Smooth muscle cell (in vitro differentiated cells): ENCODE measurements around the gene PGF. TPM values are rescaled to one million over a fixed set of nuclear protein-coding genes. Genes with fewer than 3 reads are reported as not detected.

Experiments used
- DNase-seq: peaks from one replicate; lab custom pipeline; 2025; ENCODE audit not compliant: unreplicated experiment; lab: John Stamatoyannopoulos, UW
- H2AFZ ChIP-seq: fragments of 200-600 bp; sonication (generic); 2 replicates; pipeline ENCODE4 v1.6.0; 2016; ENCODE audit warnings: antibody characterized with exemption, low read depth, mild to moderate bottlenecking
- H3F3A ChIP-seq: fragments of 200-600 bp; sonication (generic); 2 replicates; pipeline ENCODE4 v1.6.0; 2017; ENCODE audit warnings: antibody characterized with exemption, low read depth
- H3K27ac ChIP-seq: fragments of 200-600 bp; sonication (generic); 2 replicates; pipeline ENCODE4 v1.5.1; 2016; ENCODE audit warnings: low read depth, mild to moderate bottlenecking
- H3K27me3 ChIP-seq: fragments of 200-600 bp; sonication (generic); 2 replicates; pipeline ENCODE4 v1.6.1; 2016; ENCODE audit warnings: low read depth, mild to moderate bottlenecking
- H3K36me3 ChIP-seq: fragments of 200-600 bp; sonication (generic); 2 replicates; pipeline ENCODE4 v1.5.1; 2016; ENCODE audit warnings: low read depth
- H3K4me1 ChIP-seq: fragments of 200-600 bp; sonication (generic); 2 replicates; pipeline ENCODE4 v1.5.1; 2016; ENCODE audit warnings: low read depth
- H3K4me2 ChIP-seq: fragments of 200-600 bp; sonication (generic); 2 replicates; pipeline ENCODE4 v1.6.0; 2016; ENCODE audit warnings: mild to moderate bottlenecking
- H3K4me3 ChIP-seq: fragments of 200-600 bp; sonication (generic); 2 replicates; pipeline ENCODE4 v1.5.1; 2016; ENCODE audit warnings: mild to moderate bottlenecking
- H3K79me2 ChIP-seq: fragments of 200-600 bp; sonication (generic); 2 replicates; pipeline ENCODE4 v1.6.0; 2016; ENCODE audit warnings: low read depth, mild to moderate bottlenecking
- H3K9ac ChIP-seq: fragments of 200-600 bp; sonication (generic); 2 replicates; pipeline ENCODE4 v1.6.0; 2016; ENCODE audit warnings: low read depth
- H3K9me3 ChIP-seq: fragments of 200-600 bp; sonication (generic); replicated peaks from 2 replicates; pipeline ENCODE4 v1.5.1; 2016; ENCODE audit warnings: low read depth
- H4K20me1 ChIP-seq: fragments of 200-600 bp; sonication (generic); 2 replicates; pipeline ENCODE4 v1.6.0; 2016; ENCODE audit warnings: low read depth
- WGBS: methylation state at CpG from one replicate; pipeline ENCODE4 v1.1.7; 2016; ENCODE audit warnings: low lambda C conversion rate; 5-methylcytosine and 5-hydroxymethylcytosine counted together
- polyA plus RNA-seq: library from polyadenylated mRNA; unstranded; fragments of >200 nt; fragmentation: Nextera tagmentation; extraction: Ambion mirVana; gene quantifications from 2 replicates; pipeline ENCODE4 v1.2.1, GENCODE V29; 2016
- total RNA-seq: library from RNA; depleted of rRNA; stranded (reverse); fragments of >200 nt; gene quantifications from 2 replicates; pipeline ENCODE4 v1.2.3, GENCODE V29; 2014
- TF ChIP-seq, protein P1 (sequence below): fragments of 200-600 bp; sonication (generic); IDR thresholded peaks from 2 replicates; pipeline ENCODE4 v1.5.1; 2017; ENCODE audit warnings: borderline replicate concordance, mild to moderate bottlenecking, antibody characterized with exemption; ENCODE audit not compliant: insufficient read depth, poor library complexity, severe bottlenecking

PGF gene
- total and polyA plus RNA-seq, 2 experiments from 2014 or later = 15.4 to 30.6 TPM

- TF ChIP-seq, protein P1, sequence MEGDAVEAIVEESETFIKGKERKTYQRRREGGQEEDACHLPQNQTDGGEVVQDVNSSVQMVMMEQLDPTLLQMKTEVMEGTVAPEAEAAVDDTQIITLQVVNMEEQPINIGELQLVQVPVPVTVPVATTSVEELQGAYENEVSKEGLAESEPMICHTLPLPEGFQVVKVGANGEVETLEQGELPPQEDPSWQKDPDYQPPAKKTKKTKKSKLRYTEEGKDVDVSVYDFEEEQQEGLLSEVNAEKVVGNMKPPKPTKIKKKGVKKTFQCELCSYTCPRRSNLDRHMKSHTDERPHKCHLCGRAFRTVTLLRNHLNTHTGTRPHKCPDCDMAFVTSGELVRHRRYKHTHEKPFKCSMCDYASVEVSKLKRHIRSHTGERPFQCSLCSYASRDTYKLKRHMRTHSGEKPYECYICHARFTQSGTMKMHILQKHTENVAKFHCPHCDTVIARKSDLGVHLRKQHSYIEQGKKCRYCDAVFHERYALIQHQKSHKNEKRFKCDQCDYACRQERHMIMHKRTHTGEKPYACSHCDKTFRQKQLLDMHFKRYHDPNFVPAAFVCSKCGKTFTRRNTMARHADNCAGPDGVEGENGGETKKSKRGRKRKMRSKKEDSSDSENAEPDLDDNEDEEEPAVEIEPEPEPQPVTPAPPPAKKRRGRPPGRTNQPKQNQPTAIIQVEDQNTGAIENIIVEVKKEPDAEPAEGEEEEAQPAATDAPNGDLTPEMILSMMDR = no peak
- H4K20me1 ChIP-seq = no peaks in the 10 kb centered on the region
These were observed 19.1 kb upstream of the PGF start for GRCh38 chr14:74974364-74975058.

DNA sequence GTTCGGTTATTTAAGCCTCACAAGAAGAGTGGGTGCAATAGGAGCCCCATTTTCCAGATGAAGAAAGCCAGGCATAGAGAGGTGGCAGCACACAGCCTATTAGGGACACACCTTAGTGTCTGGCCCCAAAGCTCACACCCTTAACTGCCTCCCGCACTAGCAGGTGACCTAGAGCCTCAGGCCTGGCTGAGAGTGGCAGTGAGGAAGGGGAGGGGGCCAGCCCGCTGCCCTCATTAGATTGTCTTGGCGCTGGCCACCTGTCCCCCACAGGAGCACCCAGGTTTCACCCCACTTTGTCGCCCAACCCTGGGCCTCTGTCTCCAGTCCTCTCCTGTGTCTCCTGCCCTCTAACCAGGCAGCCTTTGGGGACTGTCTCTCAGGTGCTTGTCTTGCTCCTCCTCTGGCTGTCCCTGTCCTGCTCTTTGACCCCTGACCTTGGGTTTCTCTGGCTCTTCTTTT lies 18.5 kb upstream of the PGF start:
- no peaks in the 10 kb centered on the region for H3K36me3 ChIP-seq
- H3K79me2 ChIP-seq = no peaks in the 10 kb centered on the region
- no peak overlapping the region for H2AFZ ChIP-seq
- DNase-seq = no peak
- peaks cover 7% of the 10 kb centered on the region for H3K4me1 ChIP-seq
- WGBS = 84% methylated on average over 5 of the region's 5 CpGs
- no peaks in the 10 kb centered on the region for H3K27me3 ChIP-seq
- no peaks in the 10 kb centered on the region for H4K20me1 ChIP-seq
- H3K27ac ChIP-seq = no peak overlapping the region
- H3K4me3 ChIP-seq = no peak overlapping the region
- H3K4me2 ChIP-seq = no peak overlapping the region
- H3K9me3 ChIP-seq = no peaks in the 10 kb centered on the region
- TF ChIP-seq, protein P1 = no peak
- no peak overlapping the region for H3K9ac ChIP-seq
- no peaks in the 10 kb centered on the region for H3F3A ChIP-seq

More at GRCh38 chr14:74974364-74975058, 19.1 kb upstream of the PGF start:
- Histone ChIP-seq H3K27ac (no peak overlapping the region), H3K9ac (no peak overlapping the region), H3K9me3 (no peaks in the 10 kb centered on the region), H3F3A (no peaks in the 10 kb centered on the region), H3K79me2 (no peaks in the 10 kb centered on the region), H3K4me2 (no peak overlapping the region), H3K4me1 (peaks cover 12% of the 10 kb centered on the region), H2AFZ (no peak overlapping the region), H3K27me3 (no peaks in the 10 kb centered on the region), H3K4me3 (no peak overlapping the region), H3K36me3 (no peaks in the 10 kb centered on the region)
- WGBS = 83% methylated on average over 15 of the region's 15 CpGs
- no peak for DNase-seq

DNA sequence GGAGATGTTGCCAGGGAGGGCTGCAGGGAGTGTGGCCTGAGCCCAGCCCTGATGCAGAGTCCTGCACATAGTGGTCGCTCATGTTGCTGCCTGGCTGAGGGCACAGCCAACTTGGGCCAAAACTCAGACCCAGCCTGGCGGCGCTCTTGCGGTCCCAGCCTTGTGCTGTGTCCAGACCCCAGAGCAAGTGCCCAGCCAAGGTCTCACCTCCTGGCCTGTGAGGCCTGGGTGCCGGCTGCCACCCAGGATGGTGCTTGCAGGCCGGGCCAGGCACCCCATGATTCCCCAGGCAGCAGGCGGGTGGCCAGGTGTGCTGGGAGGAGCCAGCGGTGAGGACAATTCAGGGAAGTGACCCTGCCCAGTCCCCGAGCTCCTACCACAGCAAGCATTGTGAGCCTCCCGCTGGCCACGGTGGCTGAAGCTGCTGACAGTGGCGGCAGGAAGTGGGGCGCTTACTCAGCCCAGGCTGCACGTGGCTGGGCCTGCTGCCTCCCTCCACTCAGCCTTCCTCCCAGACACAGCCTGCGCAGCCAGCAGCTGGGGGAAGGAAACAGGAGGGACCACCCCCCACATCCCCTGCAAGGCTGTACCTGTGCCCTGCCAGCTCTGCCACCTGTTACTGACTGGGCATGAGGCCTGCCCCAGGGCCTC lies 17.7 kb upstream of the PGF start:
- Histone ChIP-seq H3K79me2 (no peaks in the 10 kb centered on the region), H3K36me3 (no peaks in the 10 kb centered on the region), H3K27ac (no peak overlapping the region), H2AFZ (peak overlapping the region; percentile 46), H3K9ac (no peak overlapping the region), H3K4me2 (no peak overlapping the region), H4K20me1 (no peaks in the 10 kb centered on the region), H3K9me3 (no peaks in the 10 kb centered on the region), H3K4me1 (peaks cover 1% of the 10 kb centered on the region), H3F3A (no peaks in the 10 kb centered on the region), H3K27me3 (no peaks in the 10 kb centered on the region), H3K4me3 (no peak overlapping the region)
- TF ChIP-seq, protein P1 = no peak
- DNase-seq = no peak
- WGBS = 67% methylated on average over 15 of the region's 15 CpGs

DNA sequence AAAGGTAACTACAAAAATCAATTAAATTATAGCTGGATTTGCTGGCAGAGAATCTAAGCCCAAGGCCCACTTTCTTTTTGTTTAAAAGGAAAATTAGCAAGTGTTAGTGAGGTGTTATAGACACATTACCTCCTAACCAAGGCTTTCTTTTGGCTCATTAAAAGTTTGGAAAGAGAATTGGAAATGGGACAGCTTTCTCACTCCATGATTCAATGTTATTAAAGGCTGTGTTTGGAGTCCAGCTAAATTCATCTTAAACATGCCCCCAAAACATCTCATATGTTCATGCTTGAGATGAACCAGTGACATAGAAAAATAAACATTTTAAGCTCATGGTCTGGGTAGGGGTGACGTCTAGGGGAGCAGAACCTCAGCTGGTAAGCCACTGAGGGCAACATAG lies 13.4 kb upstream of the PGF start:
- no peaks in the 10 kb centered on the region for H3F3A ChIP-seq
- no peaks in the 10 kb centered on the region for H4K20me1 ChIP-seq
- TF ChIP-seq, protein P1 = no peak
- no peaks in the 10 kb centered on the region for H3K36me3 ChIP-seq
- no peak for DNase-seq
- no peak overlapping the region for H3K4me3 ChIP-seq
- no peaks in the 10 kb centered on the region for H3K27me3 ChIP-seq
- 61% methylated on average over 1 of the region's 1 CpG for WGBS
- H2AFZ ChIP-seq = no peak overlapping the region
- H3K9ac ChIP-seq = no peak overlapping the region
- no peaks in the 10 kb centered on the region for H3K4me1 ChIP-seq
- no peaks in the 10 kb centered on the region for H3K9me3 ChIP-seq
- no peaks in the 10 kb centered on the region for H3K79me2 ChIP-seq
- H3K27ac ChIP-seq = no peak overlapping the region
- H3K4me2 ChIP-seq = no peak overlapping the region
